ENCODE data around the gene EFCC1. TPM values are rescaled to one million over a fixed set of nuclear protein-coding genes. Genes with fewer than 3 reads are reported as not detected.
"Not testable (repeated sequence)": the region's sequence is repeated elsewhere in the genome, so short reads cannot be mapped to it uniquely, and the experiment has no call there.

Gene EFCC1
- total RNA-seq, 1 donor from 2014 or later, result 1.8 TPM

DNA sequence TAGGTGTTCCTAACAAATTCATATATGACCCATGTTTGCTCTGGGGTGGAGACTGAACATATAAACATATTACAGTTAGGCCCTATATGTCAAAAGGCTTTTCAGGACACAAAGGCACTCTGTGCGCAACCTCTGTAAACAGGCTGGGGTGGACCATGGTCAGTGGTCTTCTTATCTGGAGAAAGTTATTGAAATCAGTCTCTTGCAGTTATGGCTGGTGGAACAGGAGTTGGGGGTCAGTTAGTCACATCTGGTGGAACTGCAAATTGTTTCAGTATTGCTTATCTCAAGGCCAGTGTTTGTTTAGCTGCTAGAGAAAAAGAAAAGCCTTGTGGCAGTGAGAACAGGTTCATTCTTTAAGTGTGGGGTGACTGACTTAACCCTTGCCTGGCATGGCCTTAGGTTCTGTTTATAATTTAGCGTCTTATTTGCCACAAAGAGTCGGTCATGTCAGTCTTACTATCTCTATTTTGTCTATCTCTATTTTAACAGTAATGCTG lies 53.6 kb downstream of the EFCC1 start:
- no peak for DNase-seq (ENCODE audit: low spot score)

DNA sequence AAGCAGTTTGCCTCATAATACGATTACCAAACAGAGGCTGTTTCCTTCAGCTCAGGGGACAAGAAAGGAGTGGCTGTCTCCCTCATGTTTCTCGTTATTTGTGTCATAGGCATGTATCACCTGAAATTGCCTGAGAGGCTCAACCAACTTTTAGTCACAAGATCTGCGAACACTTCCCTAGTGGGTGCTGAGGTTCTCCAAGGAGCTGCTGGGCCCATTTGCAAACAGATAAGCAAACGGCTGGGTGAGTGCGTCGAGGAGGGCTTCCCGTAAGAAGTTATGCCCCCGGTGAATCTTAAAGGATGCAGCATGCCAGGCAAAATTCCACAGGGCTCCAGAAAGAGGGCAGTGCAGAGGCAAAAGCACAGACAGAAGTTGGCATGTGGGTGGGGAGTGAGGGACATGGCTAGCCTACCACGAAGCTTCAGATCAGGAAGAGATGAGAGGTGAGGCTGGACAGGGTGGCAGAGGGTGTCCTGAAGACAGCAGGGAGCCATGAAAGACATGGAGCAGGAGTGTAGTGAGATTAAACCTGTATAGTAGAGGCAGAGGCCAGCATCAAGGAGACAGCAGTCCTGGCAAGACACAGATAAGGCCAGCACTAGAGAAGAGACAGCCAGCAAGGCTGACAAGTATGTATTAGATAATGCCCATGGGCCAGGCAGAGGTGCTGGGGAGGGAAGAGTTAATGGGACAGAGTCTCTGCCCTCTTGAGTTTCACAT lies 55.5 kb downstream of the EFCC1 start:
- DNase-seq (ENCODE audit: low spot score), result no peak

DNA sequence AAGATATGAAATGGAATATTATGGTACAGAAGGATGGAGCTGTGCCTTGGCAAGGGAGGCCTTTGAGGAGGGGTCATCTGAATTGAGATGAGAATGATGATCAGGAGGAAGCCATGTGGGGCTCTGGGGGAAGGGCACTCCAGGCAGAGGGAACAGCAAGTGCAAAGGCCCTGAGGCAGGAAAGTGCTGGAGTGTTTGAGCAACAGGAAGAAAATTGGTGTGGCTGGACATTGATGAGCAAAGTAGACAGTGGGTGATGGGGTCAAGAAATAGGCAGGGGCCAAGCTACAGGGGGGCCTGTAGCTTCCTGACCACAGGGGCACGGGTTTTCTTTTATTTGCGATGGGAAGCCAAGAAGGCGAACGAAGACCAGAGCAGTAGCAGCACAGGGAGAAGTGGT lies 56.1 kb downstream of the EFCC1 start:
- no peak for DNase-seq (ENCODE audit: low spot score)

DNA sequence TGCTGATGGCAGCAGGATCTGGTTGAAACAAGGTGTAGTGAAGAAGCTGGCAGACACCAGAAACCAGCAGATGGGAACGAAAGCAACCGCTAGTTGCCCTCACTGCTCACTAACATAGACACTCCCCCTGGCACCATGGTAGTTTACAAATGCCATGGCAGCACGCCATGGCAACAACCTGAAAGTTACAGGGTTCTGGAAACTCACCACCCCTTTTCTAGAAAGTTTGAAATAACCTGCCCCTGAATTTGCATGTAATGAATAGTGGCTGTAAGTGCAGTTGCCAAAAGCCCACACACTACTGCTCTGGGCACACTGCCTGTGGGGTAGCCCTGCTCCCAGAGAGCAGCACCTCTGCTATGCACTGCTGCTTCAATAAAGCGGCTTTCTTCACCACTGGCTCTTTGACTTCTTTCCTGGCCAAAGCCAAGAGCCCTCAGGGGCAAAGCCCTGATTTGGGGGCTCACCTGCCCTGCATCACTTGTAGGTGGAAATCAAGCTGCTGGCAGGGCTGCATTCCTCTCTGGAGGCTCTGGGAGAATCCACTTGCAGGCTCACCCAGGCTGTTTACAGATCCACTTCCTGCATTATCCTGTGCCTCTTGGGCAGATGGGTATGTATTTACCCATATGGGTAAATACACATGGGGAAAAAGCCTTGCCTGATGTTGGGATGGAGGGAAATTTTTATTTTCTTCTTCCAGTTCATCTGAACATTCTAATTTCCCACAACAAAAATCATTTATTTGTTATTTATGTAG lies 57.5 kb downstream of the EFCC1 start:
- no peak for DNase-seq (ENCODE audit: low spot score)

DNA sequence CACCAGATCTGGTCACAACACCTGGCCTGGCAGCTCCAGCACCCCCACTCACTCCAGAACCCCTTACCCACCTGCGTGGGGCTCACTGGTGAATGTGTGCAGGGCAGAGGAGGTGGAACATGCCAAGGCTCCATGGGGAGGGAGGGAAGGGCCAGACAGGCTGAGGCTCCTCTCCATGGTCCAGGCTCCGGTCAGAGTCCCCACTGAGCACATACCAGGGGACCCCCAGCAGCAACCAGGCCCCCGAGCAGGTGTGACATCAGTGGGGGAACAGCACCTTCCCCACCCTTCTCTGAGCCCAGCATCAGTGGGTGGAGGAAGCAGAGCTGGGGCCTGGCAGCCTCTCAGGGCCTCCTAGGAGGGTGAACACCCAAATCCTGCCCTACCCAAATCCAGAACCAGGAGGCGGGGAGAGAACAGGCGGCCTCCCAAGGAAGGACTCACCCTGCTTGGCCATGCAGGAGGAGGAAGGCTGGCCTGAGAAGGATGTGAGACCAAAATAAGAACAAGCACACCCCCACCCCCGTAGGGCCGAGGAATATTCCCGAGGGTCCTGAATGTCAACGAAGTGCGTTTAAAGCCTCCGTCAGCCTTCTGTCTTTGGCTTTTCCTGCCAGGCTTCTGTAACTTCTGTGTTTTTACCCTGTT lies 58.3 kb downstream of the EFCC1 start:
- no peak for DNase-seq (ENCODE audit: low spot score)

DNA sequence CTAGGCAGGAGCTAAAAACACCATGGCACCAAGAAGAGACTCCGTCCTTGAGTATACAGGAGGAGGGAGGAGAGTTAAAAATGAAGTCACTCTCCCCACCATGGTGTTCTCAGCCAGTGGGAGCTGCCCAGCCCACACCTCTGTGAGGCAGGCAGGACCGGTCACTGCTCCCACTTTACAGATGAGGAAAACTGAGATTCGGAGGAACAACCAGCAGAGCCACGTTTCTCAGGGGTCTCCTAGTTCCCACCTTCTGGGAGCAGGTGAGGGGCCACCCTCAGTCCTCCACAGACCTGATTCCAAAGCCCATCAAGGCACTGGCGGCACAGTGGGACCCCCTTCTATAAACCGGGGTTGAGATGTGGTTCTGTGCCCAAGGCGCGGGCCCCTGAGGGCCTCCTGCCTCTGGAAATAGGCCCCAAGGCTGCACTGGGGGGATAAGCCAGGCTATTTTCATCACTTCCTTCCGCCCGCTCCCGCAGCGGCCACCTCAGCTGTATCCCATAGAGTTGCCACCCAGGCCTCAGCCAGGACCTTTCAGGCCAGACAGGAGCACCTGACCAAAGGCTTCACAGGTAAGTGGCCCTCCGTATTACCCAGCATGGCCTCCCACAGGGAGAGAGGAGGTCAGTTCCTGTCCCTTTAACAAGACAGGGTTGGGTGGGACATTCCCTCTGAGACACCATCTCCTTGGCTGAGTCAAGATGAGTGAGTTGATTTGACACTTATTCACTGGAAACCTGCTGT lies 59.3 kb downstream of the EFCC1 start, which contains the start of gene GP9:
Gene GP9 (plus strand): TSS at position 504 of the 747 bp plus-strand sequence. CDS start 961 bp downstream, outside the sequence.
- DNase-seq (ENCODE audit: low spot score), result no peak

DNA sequence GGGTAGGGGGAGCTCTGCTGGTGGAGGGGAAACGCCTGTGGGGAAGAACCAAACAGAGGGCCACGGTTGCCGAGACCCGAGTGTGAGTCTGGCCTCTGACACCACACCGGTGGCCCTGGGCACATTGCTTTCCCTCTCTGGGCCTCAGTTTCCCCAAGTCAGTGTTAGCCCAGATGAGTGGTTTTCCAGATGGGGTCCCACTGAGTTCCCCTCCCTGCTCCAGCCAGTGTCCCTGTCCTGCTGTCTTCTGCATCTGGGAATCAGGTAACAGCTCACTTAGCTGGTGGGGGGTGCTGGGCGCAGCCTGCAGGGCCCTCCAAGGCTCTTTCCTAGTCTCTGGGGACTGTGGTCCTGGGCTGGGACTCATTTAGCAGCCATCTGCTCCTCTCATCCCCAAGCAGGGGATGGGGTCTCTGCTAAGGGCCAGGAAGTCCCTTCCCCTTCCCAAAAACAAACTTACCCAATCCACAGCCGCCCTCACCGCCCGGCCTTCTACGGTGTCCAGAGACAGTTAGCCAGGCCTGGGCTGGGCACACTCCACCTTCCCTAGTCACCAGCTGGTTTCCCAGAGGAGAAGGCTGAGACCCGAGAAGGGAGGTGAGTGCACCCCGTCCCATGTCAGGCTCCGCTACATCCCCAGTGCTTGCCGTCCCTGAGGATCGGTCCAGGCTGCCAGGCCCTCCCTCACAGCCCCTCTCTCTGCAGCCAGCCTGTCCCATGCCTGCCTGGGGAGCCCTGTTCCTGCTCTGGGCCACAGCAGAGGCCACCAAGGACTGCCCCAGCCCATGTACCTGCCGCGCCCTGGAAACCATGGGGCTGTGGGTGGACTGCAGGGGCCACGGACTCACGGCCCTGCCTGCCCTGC lies 60.2 kb downstream of the EFCC1 start:
- no peak for DNase-seq (ENCODE audit: low spot score)

DNA sequence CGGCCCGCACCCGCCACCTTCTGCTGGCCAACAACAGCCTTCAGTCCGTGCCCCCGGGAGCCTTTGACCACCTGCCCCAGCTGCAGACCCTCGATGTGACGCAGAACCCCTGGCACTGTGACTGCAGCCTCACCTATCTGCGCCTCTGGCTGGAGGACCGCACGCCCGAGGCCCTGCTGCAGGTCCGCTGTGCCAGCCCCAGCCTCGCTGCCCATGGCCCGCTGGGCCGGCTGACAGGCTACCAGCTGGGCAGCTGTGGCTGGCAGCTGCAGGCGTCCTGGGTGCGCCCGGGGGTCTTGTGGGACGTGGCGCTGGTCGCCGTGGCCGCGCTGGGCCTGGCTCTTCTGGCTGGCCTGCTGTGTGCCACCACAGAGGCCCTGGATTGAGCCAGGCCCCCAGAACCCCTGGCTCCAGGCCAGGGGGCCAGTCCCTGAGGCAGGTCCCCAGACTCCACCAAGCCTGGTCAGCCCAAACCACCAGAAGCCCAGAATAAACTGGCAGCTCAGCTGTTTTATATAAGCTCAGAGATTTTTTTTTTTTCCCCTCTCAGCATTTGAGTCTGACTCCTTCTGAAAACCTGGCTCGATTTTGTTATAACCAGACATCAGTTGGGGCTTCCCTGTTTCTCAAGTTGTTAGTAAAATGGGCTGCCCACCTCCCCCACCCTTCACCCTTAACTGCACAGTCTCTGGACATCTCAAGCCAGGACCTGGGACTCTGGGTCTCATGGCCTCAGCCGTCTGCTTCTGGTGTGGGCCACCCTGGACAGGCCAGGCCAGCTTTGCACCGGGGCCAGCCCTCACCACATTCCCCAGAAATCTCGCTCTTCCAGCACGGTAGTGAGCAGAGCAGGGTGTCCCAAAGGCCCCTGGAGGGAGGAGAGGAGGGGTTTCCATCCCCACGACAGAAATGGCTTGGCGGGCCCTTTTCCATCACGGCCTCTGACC lies 61.1 kb downstream of the EFCC1 start:
- no peak for DNase-seq (ENCODE audit: low spot score)

DNA sequence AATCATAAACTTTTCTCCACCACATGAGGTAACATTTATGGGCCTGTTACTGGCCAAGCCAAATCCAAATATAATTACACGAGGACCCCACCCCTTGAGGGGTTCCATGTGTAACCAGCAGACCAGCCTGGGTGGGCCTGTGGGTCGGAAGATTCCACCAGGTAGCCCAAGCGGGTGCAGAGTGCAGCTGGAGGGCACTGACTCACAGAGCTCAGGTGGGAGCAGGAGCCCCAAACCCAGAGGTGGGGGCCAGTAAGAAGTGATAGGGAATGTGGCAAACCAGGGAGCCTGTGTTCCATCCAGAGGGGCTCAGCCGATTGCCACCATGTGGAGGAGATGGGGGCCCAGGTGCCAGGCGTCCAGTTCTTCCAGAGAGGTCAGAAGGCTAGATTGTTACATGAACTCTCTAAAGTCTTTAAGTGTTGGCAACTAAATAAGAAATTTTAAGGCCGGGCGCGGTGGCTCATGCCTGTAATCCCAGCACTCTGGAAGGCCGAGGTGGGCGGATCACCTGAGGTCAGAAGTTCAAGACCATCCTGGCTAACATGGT lies 62.1 kb downstream of the EFCC1 start:
- DNase-seq (ENCODE audit: low spot score), result no peak

DNA sequence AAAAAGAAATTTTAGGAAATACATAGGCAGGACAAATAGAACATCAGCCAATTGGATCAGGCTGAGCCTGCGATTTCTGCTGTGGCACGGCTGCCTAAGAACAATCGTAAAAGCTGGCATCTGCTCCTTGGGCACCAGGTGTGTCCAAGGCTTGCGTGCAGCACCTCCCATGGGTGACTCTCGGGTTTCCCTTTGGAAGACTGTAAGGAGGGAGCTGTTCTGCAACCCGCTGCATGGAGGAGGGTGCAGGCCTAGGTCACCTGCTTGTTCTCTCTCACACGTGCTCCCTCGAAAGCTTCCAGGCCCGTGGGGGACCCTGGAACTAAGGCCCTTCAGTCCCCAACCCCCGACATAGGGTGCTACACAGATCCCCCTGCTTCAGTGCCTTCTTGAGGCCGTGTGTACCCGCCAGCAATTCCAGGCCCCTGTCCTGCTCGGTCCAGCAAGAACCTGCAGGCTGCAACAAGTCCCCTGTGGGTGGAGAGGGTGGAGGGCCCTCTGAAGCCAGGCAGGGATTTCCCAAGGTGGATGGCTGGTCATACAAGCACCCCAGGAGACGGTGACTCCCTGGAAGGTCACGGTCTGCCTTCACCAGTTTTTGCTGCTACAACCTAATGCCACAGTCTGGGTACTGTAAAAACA lies 62.9 kb downstream of the EFCC1 start:
- DNase-seq (ENCODE audit: low spot score), result no peak

DNA sequence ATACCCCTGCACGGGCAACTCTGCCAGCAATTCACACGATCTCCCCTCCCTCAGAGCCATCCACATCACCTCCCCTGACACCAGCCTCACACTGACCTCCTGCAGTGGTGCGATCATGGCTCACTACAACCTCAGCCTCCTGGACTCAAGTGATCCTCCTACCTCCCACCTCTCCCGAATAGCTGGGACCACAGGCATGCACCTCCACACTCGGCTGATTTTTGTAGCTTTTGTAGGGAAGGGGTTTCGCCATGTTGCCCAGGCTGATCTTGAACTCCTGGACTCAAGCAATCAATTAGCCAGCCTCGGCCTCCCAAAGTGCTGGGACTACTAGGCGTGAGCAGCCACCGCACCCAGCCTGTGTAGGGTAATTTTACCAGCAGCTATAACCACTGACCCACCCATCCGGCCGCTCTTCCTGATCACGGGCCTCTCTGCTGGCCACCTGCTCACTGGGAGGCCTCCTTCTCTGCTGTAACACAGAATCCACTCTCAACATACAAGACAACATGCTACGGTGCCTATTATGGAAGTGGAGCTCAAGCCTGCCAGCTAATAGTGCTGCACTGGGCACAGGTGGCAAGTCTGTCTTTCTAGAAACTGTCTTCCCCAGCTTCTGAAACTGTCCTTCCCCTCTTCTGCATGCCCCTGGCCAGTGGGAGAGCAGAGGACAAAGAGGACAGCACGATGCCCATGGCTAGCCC lies 64.1 kb downstream of the EFCC1 start:
- DNase-seq (ENCODE audit: low spot score), result no peak

DNA sequence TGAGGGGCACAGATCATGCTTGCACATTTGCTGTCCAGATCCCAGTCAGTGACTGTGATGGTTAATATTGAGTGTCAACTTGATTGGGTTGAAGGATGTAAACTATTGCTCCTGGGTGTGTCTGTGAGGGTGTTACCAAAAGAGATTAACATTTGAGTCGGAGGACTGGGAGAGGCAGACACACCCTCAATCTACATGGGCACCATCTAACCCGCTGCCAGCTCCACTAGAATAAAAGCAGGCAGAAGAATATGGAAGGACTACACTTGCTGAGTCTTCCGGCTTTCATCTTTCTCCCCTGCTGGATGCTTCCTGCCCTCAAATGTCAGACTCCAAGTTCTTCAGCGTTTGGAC lies 64.6 kb downstream of the EFCC1 start:
- DNase-seq (ENCODE audit: low spot score), result no peak

DNA sequence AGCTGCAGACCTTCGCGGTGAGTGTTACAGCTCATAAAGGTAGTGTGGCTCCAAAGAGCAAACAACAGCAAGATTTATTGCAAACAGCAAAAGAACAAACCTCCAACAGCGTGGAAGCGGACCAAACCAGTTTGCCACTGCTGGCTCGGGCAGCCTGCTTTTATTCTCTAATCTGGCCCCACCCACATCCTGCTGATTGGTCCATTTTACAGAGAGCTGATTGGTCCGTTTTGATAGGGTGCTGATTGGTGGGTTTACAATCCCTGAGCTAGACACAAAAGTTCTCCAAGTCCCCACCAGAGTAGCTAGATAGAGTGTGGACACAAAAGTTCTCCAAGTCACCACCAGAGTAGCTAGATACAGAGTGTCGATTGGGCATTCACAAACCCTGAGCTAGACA lies 66.6 kb downstream of the EFCC1 start:
- DNase-seq (ENCODE audit: low spot score), result not testable (repeated sequence)

DNA sequence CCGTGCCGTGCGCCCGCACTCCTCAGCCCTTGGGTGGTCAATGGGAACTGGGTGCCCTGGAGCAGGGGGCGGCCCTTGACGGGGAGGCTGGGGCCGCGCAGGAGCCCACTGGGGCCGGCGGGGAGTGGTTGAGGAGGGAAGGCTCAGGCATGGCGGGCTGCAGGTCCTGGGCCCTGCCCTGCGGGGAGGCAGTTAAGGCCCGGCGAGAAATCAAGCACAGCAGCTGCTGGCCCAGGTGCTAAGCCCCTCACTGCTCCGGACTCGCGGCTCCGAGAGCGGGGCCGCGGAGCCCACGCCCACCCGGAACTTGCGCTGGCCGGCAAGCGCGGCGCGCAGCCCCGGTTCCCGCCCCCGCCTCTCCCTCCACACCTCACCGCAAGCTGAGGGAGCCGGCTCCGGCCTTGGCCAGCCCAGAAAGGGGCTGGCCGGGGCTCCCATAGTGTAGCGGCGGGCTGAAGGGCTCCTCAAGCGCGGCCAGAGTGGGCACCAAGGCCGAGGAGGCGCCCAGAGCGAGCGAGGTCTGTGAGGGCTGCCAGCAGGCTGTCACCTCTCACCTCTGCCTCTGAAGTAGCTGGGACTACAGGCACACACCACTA lies 67.3 kb downstream of the EFCC1 start:
- DNase-seq (ENCODE audit: low spot score), result no peak

DNA sequence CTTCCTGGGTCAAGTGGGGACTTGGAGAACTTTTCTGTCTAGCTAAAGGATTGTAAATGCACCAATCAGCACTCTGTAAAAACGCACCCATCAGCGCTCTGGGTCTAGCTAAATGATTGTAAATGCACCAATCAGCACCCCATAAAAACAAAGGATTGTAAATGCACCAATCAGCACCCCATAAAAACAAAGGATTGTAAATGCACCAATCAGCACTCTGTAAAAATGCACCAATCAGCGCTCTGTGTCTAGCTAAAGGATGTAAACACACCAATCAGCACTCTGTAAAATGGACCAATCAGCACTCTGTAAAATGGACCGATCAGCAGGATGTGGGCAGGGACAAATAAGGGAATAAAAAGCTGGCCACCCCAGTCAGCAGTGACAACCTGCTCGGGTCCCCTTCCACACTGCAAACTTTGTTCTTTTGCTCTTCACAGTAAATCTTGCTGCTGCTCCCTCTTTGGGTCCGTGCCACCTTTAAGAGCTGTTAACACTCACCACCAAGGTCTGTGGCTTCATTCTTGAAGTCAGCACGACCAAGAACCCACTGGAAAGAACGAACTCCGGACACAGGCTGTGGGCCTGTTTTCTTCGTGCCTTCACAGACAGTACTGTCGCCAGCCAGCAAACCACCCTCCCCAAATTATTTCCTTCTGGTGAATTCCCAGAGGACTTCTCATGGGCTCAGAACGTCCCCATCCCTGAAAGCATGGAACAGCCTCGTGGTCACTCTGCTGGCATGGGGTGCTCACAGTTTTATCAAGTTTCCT lies 68.4 kb downstream of the EFCC1 start:
- not testable (repeated sequence) for DNase-seq (ENCODE audit: low spot score)

DNA sequence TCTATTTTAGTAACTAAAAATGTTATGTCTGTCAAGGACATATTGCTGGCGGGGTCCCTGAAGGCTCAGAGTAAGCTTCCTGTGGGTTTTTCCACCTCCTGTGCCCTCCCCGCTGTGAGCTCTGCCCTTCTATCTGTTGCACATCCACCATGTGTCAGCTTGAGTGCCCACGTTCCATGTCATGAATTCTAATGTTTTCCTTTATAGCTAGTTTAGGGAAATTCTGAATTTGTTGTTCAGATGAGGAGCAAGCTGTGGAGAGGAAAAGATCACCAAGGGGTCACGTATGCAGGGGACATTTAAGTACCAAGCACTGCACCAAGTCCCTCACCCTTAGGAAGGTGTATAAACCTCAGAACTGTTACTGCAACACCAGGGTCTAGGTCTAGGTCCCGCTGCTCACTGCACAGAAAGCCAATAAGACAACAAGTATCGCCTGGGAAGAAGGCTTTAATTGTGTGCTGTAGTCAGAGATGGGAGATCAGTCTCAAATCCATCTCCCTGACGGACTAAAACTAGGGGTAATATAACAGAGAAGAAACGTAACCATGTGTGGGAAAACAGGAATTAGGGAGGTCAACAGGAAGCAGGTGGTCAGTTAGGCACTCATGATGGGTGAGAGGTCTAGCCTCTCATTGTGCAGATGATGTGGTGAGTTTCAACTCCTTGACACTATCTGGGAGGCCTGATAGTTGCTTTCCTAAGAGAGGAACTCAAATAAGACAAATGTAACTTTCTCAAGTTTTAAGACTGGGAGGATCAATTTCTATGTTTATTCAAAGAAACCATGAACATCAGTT lies 69.2 kb downstream of the EFCC1 start:
- no peak for DNase-seq (ENCODE audit: low spot score)
